PFSK-1 (cell line): Measurements from ENCODE around the gene C10orf71.

Experiments
- POLR2AphosphoS5 ChIP-seq: IDR thresholded peaks from 2 replicates; pipeline ENCODE4 v1.6.1; 2012; ENCODE audit warnings: low read depth, mild to moderate bottlenecking, control low read depth, low read length, moderate library complexity
- SIN3A ChIP-seq: IDR thresholded peaks from 2 replicates; pipeline ENCODE4 v1.6.1; 2012; ENCODE audit warnings: mild to moderate bottlenecking, low read length, moderate library complexity, borderline replicate concordance; ENCODE audit not compliant: insufficient read depth
- TAF1 ChIP-seq: IDR thresholded peaks from 2 replicates; pipeline ENCODE4 v1.6.1; 2012; ENCODE audit warnings: low read length, control low read depth, borderline replicate concordance; ENCODE audit not compliant: insufficient read depth
- TF ChIP-seq, protein P1 (sequence below), 2 experiments: IDR thresholded peaks; 2 replicates each; pipeline versions ENCODE4 v1.6.1 to v1.8.0; 2011 to 2012; ENCODE audit warnings: low read depth in 2 of 2, low read length in 2 of 2, control low read depth in 1 of 2, inconsistent platforms in 1 of 2, mild to moderate bottlenecking in 1 of 2, moderate library complexity in 1 of 2; ENCODE audit not compliant: insufficient read depth in 1 of 2

DNA sequence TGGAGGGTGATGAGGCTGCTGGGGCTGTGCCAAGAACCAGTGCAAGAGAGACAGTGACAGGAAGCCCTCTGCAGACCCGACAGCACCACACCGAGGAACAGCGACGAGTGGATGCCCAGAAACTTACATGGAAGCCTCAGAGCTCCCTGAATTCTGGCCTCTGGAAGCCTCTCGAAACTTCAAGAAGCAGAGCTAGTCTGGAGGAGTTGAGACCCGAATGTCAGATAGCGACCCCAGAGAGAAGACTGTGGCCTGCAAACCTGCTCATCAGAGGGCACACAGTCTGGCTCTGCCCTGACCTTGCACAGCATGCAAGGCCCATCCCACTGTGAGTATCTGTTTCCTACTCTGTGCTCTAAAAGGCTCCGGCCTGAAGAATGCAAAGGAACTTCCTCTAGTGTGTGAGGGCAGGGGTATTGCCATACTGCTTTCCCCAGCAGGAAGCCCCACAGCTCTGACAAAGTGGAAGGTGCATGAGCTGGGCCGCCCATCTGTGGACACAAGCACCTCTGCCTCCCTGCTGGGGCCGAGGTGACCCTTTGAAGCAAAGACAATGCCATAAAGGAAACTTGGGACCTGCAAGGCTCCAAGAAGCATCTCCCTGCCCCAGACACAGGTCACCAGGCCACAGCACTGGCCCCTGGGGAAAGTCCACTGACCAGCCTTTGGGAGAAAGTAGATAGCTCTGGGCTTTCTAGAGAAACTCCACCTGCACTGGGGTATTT lies 10.5 kb upstream of the C10orf71 start:
- no peak for TF ChIP-seq TAF1
- no peak for TF ChIP-seq POLR2AphosphoS5
- TF ChIP-seq, protein P1, sequence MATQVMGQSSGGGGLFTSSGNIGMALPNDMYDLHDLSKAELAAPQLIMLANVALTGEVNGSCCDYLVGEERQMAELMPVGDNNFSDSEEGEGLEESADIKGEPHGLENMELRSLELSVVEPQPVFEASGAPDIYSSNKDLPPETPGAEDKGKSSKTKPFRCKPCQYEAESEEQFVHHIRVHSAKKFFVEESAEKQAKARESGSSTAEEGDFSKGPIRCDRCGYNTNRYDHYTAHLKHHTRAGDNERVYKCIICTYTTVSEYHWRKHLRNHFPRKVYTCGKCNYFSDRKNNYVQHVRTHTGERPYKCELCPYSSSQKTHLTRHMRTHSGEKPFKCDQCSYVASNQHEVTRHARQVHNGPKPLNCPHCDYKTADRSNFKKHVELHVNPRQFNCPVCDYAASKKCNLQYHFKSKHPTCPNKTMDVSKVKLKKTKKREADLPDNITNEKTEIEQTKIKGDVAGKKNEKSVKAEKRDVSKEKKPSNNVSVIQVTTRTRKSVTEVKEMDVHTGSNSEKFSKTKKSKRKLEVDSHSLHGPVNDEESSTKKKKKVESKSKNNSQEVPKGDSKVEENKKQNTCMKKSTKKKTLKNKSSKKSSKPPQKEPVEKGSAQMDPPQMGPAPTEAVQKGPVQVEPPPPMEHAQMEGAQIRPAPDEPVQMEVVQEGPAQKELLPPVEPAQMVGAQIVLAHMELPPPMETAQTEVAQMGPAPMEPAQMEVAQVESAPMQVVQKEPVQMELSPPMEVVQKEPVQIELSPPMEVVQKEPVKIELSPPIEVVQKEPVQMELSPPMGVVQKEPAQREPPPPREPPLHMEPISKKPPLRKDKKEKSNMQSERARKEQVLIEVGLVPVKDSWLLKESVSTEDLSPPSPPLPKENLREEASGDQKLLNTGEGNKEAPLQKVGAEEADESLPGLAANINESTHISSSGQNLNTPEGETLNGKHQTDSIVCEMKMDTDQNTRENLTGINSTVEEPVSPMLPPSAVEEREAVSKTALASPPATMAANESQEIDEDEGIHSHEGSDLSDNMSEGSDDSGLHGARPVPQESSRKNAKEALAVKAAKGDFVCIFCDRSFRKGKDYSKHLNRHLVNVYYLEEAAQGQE (IDR thresholded peaks at IDR 0.05; ENCODE audit: insufficient read depth in 1 of 2, low read depth in 2 of 2, low read length in 2 of 2): no peak
- TF ChIP-seq SIN3A: no peak
